GM12878 (cell line): ENCODE results near the gene RABGEF1. TPM values are rescaled to one million over a fixed set of nuclear protein-coding genes. Genes with fewer than 3 reads are reported as not detected.
"Not testable (repeated sequence)": the region's sequence is repeated elsewhere in the genome, so short reads cannot be mapped to it uniquely, and the experiment has no call there.

Experiments used
- ATAC-seq: fragments of 200-7000 bp; cut with Tn5 transposase; 3 replicates; pipeline ENCODE4 v1.9.1; 2020; ENCODE audit warnings: mild to moderate bottlenecking, moderate library complexity
- BruUV-seq: library from RNA; stranded (reverse); fragments of 400-500 nt; replicated peaks from 2 replicates; lab custom pipeline; 2021; lab: Mats Ljungman, UMichigan
- CTCF ChIA-PET: fragments of 300-600 bp; sonication (Branson Sonifier 250); formaldehyde crosslinking; extraction: SDS; loops from one replicate; lab custom pipeline; 2021; ENCODE audit warnings: inconsistent platforms; lab: Yijun Ruan, JAX
- POLR2A ChIA-PET: fragments of 350-600 bp; formaldehyde crosslinking; extraction: SDS; loops from one replicate; lab custom pipeline; 2021; ENCODE audit warnings: inconsistent platforms; lab: Charles Lee
- RAD21 ChIA-PET: fragments of 300-600 bp; sonication (Branson Sonifier 250); formaldehyde crosslinking; loops from one replicate; lab custom pipeline; 2023; ENCODE audit warnings: antibody characterized with exemption; ENCODE audit not compliant: unreplicated experiment; lab: Charles Lee
- SMC1A ChIA-PET: fragments of 300-600 bp; sonication (Branson Sonifier 250); formaldehyde crosslinking; loops from one replicate; lab custom pipeline; 2023; ENCODE audit not compliant: unreplicated experiment, uncharacterized antibody; lab: Charles Lee
- DNase-seq: peaks from one replicate; pipeline ENCODE4 v3.0.0-alpha.2; 2011; ENCODE audit warnings: low read depth, low spot score
- FAIRE-seq: peaks from 3 replicates; lab custom pipeline; 2011; peaks lifted over from hg19 to GRCh38; lab: Jason Lieb, UNC
- H2AFZ ChIP-seq: 2 replicates; pipeline ENCODE4 v1.6.0; 2011; ENCODE audit warnings: low read depth, low read length, control low read depth; ENCODE audit not compliant: control insufficient read depth
- H3K27ac ChIP-seq: 2 replicates; pipeline ENCODE4 v1.5.1; 2011; ENCODE audit warnings: control low read depth; ENCODE audit not compliant: control insufficient read depth, insufficient read depth
- H3K27me3 ChIP-seq, 2 experiments: replicated peaks in 1 of 2; 2 replicates each; pipeline versions ENCODE4 v1.6.0 to v1.6.1; 2011; ENCODE audit warnings: low read length in 1 of 2; ENCODE audit not compliant: control insufficient read depth in 2 of 2, insufficient read depth in 2 of 2
- H3K36me3 ChIP-seq, 2 experiments: 2 replicates each; pipeline ENCODE4 v1.5.1; 2011; ENCODE audit warnings: low read length in 1 of 2; ENCODE audit not compliant: control insufficient read depth in 2 of 2, insufficient read depth in 2 of 2
- H3K4me1 ChIP-seq: 2 replicates; pipeline ENCODE4 v1.6.1; 2011; ENCODE audit warnings: mild to moderate bottlenecking, low read length, moderate library complexity, mixed read lengths; ENCODE audit not compliant: control insufficient read depth, insufficient read depth
- H3K4me2 ChIP-seq: 2 replicates; pipeline ENCODE4 v1.6.0; 2011; ENCODE audit warnings: control low read depth; ENCODE audit not compliant: control insufficient read depth, insufficient read depth
- H3K4me3 ChIP-seq: fragments of 200-600 bp; sonication (generic); 2 replicates; pipeline ENCODE4 v1.5.1; 2016
- H3K79me2 ChIP-seq: 2 replicates; pipeline ENCODE4 v1.6.0; 2011; ENCODE audit warnings: low read length; ENCODE audit not compliant: control insufficient read depth, insufficient read depth
- H3K9ac ChIP-seq: 2 replicates; pipeline ENCODE4 v1.8.0; 2011; ENCODE audit warnings: low read length, control low read depth, mixed read lengths; ENCODE audit not compliant: control insufficient read depth, insufficient read depth
- H3K9me3 ChIP-seq: replicated peaks from 3 replicates; pipeline ENCODE4 v1.5.1; 2011; ENCODE audit warnings: mild to moderate bottlenecking, low read length; ENCODE audit not compliant: control insufficient read depth, insufficient read depth
- H4K20me1 ChIP-seq: 2 replicates; pipeline ENCODE4 v1.6.0; 2011; ENCODE audit not compliant: control insufficient read depth, insufficient read depth
- CBX3 ChIP-seq: fragments of 200-600 bp; sonication (generic); IDR thresholded peaks from 2 replicates; pipeline ENCODE4 v1.6.1; 2016; ENCODE audit warnings: low read depth, borderline replicate concordance
- CEBPB ChIP-seq, 2 experiments: fragments of 150-350 bp in 1 of 2; IDR thresholded peaks; 2 replicates each; pipeline ENCODE4 v1.6.1; 2012 to 2014; ENCODE audit warnings: low read depth in 2 of 2, low read length in 2 of 2, borderline replicate concordance in 1 of 2, inconsistent platforms in 1 of 2
- GATAD2B ChIP-seq: fragments of 450-650 bp; conservative IDR thresholded peaks from 2 replicates; pipeline ENCODE4 v1.6.1; 2017; ENCODE audit warnings: low read depth, mild to moderate bottlenecking, moderate library complexity
- KLF5 ChIP-seq: fragments of 450-650 bp; IDR thresholded peaks from 2 replicates; pipeline ENCODE4 v1.6.1; 2014; ENCODE audit warnings: mild to moderate bottlenecking; ENCODE audit not compliant: partially characterized antibody
- STAT1 ChIP-seq: fragments of 450-650 bp; conservative IDR thresholded peaks from 2 replicates; pipeline ENCODE4 v1.6.1; 2014; ENCODE audit warnings: antibody characterized with exemption, mild to moderate bottlenecking
- WGBS: methylation state at CpG from one replicate; pipeline ENCODE4 v1.1.6; 2016; ENCODE audit warnings: low lambda C conversion rate; ENCODE audit not compliant: insufficient replicate concordance, insufficient coverage; ENCODE audit errors: missing lambda C conversion rate; 5-methylcytosine and 5-hydroxymethylcytosine counted together
- in situ Hi-C: fragments of 300-500 bp; cut with MboI; formaldehyde crosslinking; loops from 9 replicates; pipeline ENCODE4 v1.14.3; 2018; ENCODE audit warnings: mixed read lengths
- intact Hi-C: fragments of 100-400 bp; cut with micrococcal nuclease; formaldehyde crosslinking; loops from one replicate; pipeline ENCODE4 v1.14.2; 2022; ENCODE audit not compliant: unreplicated experiment
- polyA plus RNA-seq, 11 experiments: library from polyadenylated mRNA; depleted of rRNA in 4 of 11; unstranded in 6 of 11; stranded (reverse) in 5 of 11; fragments of >200 nt; fragmentation: Nextera tagmentation in 4 of 11; fragmentation: Illumina TruSeq in 1 of 11; extraction: Ambion mirVana in 4 of 11; extraction: Trizol in 1 of 11; gene quantifications; 1 replicate in 1 of 11; 2 replicates in 10 of 11; pipeline versions ENCODE4 v1.2.1 to v1.2.3, GENCODE V29; 2011 to 2016; ENCODE audit warnings: inconsistent platforms in 2 of 11, missing spikeins in 2 of 11, low read depth in 1 of 11
- total RNA-seq, 4 experiments: library from RNA; depleted of rRNA in 3 of 4; stranded (reverse); fragments of >200 nt in 3 of 4; fragmentation: Illumina TruSeq in 1 of 4; extraction: Trizol in 1 of 4; gene quantifications; 2 replicates each; pipeline versions ENCODE4 v1.2.1 to v1.2.3, GENCODE V29; 2013 to 2021

RABGEF1 gene
- total and polyA plus RNA-seq, 10 of the 15 experiments (the other 5 are each of a cell fraction or from before 2014, with no cell fraction given) = 10.2 to 36.4 (median 26.1) TPM

- DNase-seq = no peak
- Histone ChIP-seq H2AFZ (no peak overlapping the region), H3K27ac (no peak overlapping the region), H3K27me3 (no peaks in the 10 kb centered on the region), H4K20me1 (no peaks in the 10 kb centered on the region), H3K79me2 (no peaks in the 10 kb centered on the region), H3K36me3 (peaks cover 11 to 29% of the 10 kb centered on the region in 2 experiments), H3K9ac (no peak overlapping the region), H3K4me1 (no peaks in the 10 kb centered on the region), H3K9me3 (no peaks in the 10 kb centered on the region), H3K4me2 (no peak overlapping the region), H3K4me3 (no peak overlapping the region)
- ChIA-PET SMC1A (no interaction called here), POLR2A (no interaction called here), RAD21 (no interaction called here), CTCF (no interaction called here)
- intact Hi-C loops (no loop called here), in situ Hi-C loops (no loop called here)
- FAIRE-seq = no peak
- ATAC-seq = no peak
- WGBS = 98% methylated on average over 9 of the region's 9 CpGs
- BruUV-seq = no TSS peak
- TF ChIP-seq CBX3 = no peak
These were observed 67.2 kb downstream of the RABGEF1 start for GRCh38 chr7:66807736-66808135.

GRCh38 chr7:66810716-66811115 lies 70.2 kb downstream of the RABGEF1 start:
- ChIA-PET RAD21 (no interaction called here), POLR2A (no interaction called here), SMC1A (no interaction called here), CTCF (interaction anchor here (1.2 kb wide), 1 partner anchor 13 kb away, joined by 3 read pairs; no protein-coding TSS in a partner anchor)
- H3K79me2 ChIP-seq = no peaks in the 10 kb centered on the region
- FAIRE-seq (no peak), ATAC-seq (no peak), DNase-seq (no peak)
- no peak overlapping the region for H3K9ac ChIP-seq
- no peak overlapping the region for H3K4me2 ChIP-seq
- H3K27ac ChIP-seq = no peak overlapping the region
- TF ChIP-seq CEBPB (IDR thresholded peaks at IDR 0.05; ENCODE audit: borderline replicate concordance in 1 of 2, low read depth in 2 of 2, low read length in 2 of 2) (no peak), KLF5 (no peak), GATAD2B (no peak), STAT1 (no peak)
- H4K20me1 ChIP-seq = no peaks in the 10 kb centered on the region
- H3K4me3 ChIP-seq = no peak overlapping the region
- intact Hi-C loops = no loop called here
- H3K36me3 ChIP-seq = peaks cover 9 to 21% of the 10 kb centered on the region in 2 experiments
- WGBS = 96% methylated on average over 5 of the region's 5 CpGs
- H3K9me3 ChIP-seq = no peaks in the 10 kb centered on the region
- H3K27me3 ChIP-seq = no peaks in the 10 kb centered on the region
- in situ Hi-C loops = no loop called here
- H3K4me1 ChIP-seq = no peaks in the 10 kb centered on the region
- BruUV-seq = no TSS peak
- H2AFZ ChIP-seq = no peak overlapping the region

GRCh38 chr7:66815186-66815875 lies 74.8 kb downstream of the RABGEF1 start:
- CTCF ChIA-PET, SMC1A ChIA-PET, H3K9me3 ChIP-seq, in situ Hi-C loops, H3K27me3 ChIP-seq, H3K4me2 ChIP-seq, FAIRE-seq, DNase-seq, H3K27ac ChIP-seq, POLR2A ChIA-PET, H2AFZ ChIP-seq, BruUV-seq, H3K79me2 ChIP-seq, H3K4me1 ChIP-seq, intact Hi-C loops, ATAC-seq, H3K9ac ChIP-seq, H3K36me3 ChIP-seq, H3K4me3 ChIP-seq, RAD21 ChIA-PET, H4K20me1 ChIP-seq: not testable (repeated sequence)
- 97% methylated on average over 14 of the region's 15 CpGs for WGBS
